GM21723 (cell line): Measurements from ENCODE around the gene LARP6.
"Not testable (repeated sequence)": the region's sequence is repeated elsewhere in the genome, so short reads cannot be mapped to it uniquely, and the experiment has no call there.

Source experiments
- ATAC-seq: cut with Tn5 transposase; IDR thresholded peaks from one replicate; pipeline ENCODE4 v1.9.1; 2021; ENCODE audit warnings: mild to moderate bottlenecking, moderate library complexity; ENCODE audit not compliant: unreplicated experiment

The LARP6 gene

DNA sequence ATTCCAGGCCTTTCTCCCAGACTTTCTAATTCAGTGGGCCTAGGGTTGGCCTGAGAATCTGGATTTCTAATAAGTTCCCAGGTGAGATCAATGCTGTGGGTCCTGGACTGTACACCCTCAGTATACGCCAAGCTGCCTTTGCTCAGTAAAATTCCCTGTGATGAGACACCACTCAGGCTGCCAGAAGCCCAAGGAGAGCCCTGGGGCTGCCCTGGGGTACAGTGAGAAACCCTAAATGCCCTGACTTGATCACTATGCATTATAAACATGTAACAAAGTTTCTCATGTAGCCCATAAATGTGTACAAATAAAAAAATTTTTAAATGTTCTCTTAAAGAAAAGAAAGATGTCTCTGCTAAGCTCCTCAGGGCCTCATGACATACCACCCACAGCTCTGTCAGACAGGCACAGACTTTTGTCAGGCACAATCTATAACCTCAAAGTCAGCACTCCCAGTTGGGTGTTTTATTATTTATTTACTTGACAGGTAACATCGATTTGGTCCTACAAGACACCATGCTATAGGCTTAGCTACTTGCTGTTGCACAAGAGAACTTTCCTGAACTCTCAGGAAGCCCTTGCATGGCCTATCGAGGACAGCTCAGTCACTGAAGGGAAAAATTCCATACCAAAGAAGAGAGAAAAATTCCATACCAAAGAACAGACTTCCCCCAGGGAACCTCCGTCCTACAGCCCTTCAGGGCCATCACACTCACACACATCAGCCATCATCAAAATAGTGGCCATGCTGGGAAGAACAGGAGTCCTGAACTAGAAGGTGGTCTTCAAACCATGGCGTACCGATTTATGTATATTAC lies 22.7 kb downstream of the LARP6 start:
- ATAC-seq, result no peak

DNA sequence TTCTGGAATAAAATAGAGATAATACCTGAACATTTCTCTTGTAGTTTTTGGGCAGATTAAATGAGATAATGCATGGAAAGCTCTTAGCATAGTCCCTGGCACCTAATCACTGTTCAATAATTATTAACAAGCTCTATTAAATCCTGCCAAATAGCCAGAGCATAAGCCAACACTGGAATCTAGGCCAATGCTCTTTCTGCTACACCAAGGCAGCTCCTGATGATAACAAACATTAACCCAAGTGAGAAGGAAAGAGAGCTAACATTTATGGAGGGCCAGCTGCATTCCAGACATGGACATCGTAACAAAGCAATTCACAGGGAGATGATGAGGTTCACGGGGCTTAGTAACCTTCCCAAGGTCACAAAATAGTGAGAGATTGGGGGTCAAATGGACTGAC lies 23.3 kb downstream of the LARP6 start:
- ATAC-seq, result no peak

DNA sequence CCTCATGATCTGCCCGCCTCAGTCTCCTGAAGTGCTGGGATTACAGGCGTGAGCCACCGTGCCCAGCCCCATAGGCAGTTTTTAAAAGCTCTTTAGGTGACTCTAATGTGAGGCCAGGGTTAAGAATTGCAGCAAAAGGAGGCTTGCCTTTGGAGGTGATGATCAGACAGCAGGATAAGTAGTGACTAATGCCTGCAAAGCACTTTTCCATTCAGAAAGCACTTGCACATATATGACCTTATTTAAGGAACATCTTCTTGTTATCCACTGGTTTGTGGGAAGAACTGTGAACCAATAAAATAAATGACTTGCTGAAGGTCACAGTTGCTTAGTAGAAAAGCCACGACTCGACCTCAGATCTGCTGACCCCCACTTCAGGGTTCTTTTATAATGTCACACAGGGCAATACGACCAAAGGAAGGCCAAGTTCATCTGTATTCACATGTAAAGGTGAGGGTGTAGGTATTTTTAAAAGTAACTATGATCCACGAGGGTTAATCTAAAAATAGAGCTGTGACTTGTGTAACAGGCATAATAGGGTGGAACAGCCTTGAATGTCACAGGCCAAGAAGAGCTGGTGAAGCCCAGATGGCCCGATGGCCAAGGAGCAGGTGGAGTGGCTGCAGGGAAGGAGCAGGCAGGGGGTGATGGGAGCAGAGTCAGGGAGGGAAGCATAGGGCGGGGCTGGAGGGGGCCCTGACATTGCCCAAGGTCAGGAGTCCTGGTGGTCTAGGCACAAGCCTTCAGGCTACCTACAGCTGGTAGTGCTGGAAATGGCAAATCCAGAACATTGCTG lies 24.4 kb downstream of the LARP6 start:
- no peak for ATAC-seq

DNA sequence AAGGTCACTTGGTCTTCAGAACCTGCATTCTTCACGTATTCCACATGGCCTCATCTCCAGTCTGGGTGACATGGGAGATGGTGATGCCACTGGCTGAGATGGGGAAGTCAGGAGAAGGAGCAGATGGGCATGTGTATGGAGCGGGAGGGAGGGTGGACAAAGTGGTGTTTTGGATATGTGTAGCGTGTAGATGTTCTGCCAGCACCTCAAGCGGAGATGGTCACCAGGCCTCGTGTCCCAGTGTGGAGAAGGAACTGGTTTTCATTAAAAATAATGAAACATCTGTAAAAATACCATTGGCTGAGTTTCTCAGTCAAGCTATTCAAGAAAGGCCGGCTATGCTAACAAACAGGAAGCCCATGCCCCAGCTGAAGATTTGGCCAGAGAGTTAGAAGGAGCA lies 26.2 kb downstream of the LARP6 start:
- no peak for ATAC-seq

DNA sequence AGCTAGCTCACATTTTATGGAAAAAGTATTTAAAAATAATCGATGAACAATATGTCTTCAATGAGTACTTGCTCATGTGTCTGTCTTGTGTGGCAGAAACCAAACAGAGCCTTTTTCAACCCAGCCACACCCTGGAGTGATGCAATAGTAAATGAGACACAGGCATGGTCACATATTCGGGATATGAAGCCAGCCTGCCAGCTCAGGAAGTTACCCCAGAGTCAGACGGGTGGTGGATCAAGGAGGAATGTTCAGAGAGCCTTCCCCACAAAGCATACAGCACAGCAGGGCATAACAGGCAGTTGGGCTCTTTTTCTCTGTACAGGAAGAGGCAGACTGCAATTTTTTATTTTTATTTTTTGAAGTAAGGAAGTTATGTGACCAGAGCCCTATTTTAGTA lies 27.3 kb downstream of the LARP6 start:
- no peak for ATAC-seq

DNA sequence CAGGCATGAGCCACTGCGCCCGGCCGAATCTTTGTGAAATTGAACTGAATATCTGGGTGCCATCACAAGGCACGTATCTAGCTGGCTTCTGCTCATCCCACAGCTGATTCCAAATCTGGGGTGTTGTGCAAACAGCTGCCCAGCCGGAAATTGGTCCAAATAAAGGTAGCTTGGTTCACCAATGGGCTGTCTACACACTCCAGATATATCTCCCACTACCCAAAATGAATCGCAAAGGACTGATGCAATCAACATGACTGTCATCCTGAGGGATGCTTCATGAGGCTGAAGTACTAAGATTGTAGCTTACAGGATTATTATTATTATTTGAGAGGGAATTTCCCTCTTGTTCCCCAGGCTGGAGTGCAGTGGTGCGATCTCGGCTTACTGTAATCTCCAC lies 28.1 kb downstream of the LARP6 start:
- ATAC-seq, result no peak

DNA sequence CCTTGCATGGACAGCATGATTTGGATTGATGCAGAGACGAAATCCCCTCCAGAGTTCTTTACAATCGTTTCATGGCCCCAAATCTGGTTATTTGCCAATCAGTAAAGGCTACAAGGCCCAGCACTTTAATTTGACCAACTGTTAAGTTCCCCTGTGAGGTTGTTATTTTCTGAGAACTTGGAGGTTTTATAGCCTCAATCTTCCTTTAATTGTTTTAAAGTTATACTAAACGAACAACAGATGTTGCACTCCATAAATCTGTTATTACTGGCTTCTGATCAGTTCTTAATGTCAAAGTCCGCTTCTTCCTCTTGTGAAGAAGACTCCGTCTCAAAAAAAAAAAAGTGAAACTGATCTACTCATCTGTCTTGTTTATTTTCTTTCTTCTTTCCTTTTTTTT lies 30.8 kb downstream of the LARP6 start:
- ATAC-seq, result no peak

DNA sequence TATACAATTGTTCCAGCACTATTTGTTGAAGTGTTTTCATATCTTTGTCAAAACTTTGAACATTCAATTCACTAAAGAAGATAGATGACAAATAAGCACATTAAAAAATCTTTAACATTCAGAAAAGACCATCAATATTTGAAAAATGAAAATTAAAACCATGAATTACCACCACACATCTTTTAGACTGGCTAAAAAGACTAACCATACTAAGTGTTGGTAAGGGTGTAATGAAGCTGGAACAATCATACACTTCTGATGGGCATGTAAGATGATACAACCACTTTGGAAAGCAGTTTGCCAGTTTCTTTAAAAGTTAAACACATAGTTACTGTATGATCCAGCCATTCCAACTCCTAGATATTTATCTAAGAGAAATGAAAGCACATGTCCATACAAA lies 33.7 kb downstream of the LARP6 start:
- no peak for ATAC-seq

DNA sequence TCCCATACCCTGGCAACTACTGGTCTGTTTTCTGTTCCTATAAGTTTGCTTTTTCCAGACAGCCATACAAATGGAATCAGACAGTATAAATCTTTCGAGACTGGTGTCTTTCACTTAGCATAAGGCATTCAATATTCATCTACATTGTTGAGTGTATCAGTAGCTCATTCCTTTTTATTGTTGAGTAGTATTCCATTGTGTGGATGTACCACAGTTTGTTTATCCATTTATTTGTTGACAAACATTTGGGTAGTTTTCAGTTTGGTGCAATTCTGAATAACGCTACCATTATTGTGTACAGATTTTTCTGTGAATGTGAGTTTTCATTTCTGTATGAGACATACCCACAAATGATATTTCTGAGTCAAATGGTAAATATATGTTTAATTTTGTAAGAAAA lies 35.4 kb downstream of the LARP6 start:
- no peak for ATAC-seq

DNA sequence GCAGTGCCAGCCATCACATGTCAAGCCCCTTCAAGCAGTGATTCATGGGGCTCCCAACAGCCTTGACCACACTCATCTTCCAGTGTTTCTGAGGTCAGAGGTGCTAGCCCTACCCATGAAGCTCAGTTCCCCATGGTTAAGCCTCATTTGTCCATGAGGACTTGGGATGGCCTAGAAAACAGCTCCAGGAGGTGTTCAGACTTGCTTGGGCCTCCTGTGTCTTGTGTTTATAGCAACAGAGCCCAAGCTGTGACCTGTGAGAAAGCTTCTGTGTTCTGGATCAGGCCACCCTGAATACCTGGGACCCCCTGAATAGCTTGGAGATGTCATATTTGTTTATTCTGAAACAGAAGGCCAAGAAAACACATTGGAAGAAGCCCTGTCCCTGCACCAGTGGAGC lies 36.7 kb downstream of the LARP6 start:
- ATAC-seq, result no peak

DNA sequence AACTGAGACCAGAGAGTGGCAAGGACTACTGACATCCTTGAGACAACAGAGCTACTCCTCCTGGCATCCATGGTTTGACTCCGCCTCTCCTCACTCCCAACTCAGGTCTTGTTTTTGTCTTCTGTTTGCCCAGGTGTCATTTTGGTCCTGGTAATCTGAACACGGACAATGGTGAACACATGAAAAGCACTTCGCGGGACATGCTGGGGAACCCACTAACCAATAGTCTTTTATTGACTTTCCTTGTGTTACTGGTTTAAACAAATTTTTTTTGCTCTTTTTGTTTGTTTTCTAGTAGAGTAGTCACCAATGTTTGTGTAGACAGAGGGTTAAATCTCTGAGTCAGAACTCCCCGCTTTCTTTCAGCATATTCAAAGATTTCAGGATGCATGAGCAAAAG lies 38.4 kb downstream of the LARP6 start:
- ATAC-seq, result no peak

DNA sequence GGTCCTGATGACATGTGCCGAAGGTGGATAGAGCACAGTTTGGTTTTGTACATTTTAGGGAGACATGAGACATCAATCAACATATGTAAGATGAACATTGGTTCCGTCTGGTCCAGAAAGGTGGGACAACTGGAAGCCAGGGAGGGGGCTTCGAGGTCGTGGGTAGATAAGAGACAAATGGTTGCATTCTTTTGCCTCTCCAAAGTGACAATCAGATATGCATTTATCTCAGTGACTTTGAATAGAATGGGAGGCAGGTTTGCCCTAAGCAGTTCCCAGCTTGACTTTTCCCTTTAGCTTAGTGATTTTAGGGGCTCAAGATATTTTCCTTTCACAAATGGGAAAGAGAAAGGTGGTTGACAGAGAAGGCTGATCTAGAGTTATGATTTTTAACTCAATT lies 38.9 kb downstream of the LARP6 start:
- ATAC-seq, result not testable (repeated sequence)

DNA sequence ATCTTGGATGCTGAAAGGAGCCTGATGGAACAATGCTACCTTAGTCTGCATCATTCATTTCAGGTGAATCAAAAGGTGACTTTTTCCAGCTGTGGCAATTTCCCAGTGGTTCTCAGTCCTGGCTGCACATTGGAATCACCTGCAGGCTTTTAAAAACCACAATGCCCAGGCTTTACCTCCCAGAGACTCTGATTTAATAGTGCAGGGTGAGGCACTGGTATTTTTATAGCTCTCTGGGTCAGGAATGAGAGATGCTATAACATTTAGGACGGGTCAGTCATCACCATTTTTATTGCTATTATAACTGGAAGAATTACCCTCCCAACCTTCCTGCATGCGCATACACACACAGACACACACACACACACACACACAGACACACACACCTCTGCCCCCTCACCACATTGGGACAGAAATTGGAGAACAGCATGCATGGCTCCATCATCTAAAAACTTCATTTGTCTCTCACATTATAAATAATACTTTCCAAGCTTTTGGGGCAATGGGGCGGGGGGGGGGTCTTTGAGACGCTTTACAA lies 41.1 kb downstream of the LARP6 start:
- no peak for ATAC-seq

DNA sequence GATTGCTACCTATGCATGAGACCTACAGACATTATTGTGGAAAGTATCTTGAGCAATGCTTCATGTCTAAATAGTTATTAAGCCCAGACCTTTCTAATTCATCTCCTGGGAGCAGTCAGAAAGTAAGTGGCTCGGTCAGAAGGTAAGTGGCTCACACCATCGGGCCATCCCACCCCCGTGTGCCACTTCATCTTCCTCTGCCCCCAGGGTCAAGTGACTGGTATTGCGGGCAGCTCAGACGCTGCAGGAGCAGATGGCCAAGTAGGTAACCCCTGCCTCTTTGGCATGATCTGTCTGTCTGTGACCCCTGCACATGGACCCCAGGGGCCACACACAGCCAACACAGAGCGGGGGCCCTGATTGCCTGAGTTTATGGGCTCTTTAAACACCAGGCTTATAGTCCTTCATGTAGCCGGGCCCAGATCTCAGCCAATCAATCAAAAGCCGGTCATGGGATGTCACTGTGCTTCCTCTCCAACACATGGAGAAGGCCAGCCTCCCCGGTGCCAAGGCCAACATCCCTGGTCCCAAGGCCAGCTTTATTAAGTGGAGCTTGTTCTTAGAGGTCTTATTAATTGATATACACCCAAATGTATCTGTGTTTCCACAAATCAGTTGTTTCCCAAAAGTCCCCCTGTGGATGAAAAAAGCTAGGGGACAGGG lies 42.9 kb downstream of the LARP6 start:
- no peak for ATAC-seq

DNA sequence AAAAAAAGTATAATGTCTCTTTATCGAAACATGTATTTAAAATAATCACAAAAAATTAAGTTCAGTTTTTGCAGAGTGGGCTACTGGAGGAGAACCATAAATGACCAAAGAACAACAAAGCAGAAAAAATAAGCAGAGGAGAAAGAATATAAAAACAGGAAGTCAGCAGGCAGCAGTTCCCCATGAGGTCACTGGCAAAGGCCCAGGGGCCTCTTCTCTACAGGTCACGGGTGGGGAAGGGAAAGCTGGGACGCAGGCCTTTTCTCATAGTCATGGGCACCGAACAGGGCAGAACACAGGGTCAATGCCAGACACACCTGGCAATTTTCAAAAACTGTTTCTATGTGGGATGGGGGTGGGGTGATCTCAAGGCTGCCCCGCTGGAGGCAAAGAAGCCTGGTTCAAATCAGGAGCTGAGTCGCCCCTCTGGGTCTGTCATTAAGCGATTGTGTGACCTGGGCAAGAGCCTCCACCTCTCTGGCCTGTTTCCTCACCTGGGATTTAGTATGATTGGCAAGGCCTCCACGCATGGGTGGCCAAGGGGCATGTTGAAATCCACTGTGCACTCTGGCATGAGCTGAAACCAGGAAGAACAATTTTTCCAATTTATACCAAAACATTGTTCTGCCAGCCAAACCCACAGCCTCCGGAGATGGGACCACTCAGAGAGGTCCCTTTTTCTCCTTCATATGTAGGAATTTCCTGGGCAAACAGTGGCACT lies 46.8 kb downstream of the LARP6 start:
- no peak for ATAC-seq

DNA sequence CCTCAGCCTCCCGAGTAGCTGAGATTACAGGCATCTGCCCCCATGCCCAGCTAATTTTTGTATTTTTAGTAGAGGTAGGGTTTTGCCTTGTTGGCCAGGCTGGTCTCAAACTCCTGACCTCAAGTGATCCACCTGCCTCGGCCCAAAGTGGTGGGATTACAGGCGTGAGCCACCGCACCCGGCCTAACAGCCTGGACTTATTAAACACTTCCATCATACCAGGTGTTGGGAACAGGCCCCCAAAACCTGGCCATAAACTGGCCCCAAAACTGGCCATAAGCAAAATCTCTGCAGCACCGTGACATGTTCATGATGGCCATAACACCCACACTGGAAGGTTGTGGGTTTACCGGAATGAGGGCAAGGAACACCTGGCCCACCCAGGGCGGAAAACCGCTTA lies 49.6 kb downstream of the LARP6 start:
- ATAC-seq, result not testable (repeated sequence)

DNA sequence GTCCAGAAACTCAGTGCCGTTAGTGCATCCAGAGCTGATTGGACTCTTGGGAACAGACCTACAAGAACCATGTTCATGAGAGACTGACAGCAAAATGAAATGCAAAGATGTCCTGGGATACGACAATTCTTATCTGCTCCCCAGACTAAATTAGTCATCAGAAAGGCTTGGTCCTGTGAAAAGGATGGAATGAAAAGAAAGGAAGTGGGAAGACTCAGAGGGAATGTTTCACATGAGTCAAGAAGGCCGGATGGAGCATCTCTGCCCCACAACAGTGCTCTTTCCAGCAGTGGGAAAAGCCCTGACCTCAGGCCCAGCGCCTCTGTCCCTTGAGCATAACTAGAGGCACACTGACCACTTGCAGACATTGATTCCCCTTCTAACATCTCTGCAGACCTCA lies 51.3 kb downstream of the LARP6 start:
- ATAC-seq, result no peak

DNA sequence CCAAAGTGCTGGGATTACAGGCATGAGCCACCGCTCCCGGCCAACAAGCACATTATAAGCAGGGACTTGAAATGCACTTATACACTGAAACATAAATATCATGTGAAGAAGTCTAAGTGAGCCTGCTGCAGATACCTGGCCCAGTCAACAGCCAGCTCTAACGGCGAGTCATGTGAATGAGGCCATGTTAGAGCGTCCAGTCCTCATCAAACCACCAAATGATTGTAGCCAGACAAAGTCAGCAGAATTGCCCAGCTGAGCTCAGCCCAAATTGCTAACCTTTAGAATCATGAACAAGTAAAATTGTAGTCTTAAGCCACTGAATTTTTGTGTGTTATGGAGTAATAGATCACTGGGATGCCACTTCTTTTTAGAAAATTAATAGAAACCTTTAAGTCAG lies 52.8 kb downstream of the LARP6 start:
- ATAC-seq, result no peak

DNA sequence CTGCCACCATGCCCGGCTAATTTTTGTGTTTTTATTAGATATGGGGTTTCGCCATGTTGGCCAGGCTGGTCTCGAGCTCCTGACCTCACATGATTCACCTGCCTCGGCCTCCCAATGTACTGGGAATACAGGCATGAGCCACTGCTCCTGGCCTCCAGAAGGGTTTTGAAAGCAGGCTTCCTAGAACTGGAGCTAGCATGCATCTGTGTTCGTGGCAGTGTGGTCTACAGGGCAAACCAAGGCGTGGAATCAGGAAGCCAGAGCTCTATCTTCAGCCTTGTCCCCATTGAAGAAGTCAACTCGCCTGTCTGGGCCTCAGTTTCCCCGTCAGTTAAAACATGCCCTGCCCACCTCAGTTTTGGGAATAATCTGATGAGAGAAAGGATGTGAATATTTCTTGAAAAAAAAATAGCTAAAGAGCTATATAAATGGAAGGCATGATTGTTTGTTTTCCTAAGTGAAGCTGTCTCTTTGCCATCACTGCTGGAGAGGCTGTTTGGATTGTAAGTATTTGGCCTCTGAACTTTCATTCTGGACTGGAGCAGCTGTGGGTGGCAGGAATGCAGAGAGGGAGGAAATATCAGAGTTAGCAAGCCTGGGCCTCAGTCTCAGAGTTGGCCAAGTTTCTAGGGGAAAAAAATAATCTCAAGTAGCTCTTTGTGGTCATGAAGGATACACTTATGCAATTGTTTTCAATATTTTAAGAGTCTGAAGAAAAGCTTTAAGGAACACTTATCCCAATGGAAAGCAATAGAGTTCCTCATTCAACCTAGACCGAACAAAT lies 54.1 kb downstream of the LARP6 start:
- ATAC-seq, result no peak

DNA sequence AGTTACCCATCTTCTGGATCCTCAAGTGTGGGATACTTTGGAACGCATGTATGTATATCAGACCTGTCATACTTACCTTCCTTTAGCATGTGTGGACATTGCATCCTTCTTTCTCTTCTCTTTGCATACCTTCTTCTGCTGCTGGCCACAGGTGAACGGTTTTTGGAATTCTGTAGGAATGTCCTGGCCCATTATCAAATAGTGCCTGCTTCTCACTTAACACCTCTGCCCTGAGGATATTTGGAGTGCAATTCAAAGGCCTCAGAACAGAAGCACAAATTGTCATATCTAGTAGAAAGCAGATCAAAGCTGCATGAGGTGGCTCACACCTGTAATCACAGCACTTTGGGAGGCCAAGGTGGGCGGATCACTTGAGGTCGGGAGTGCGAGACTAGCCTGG lies 56.5 kb downstream of the LARP6 start:
- no peak for ATAC-seq
